H9 (cell line): ENCODE data around the gene RND3. TPM values are rescaled to one million over a fixed set of nuclear protein-coding genes. Genes with fewer than 3 reads are reported as not detected.

Experiments used
- DNase-seq: peaks from one replicate; pipeline ENCODE4 v3.0.0-alpha.2; 2017
- H2AFZ ChIP-seq: one replicate; pipeline ENCODE4 v1.6.1; 2013; ENCODE audit warnings: mild to moderate bottlenecking, low read length, control low read depth, moderate library complexity
- H2AK5ac ChIP-seq: 2 replicates; pipeline ENCODE4 v1.6.1; 2013; ENCODE audit warnings: low read length, control low read depth, mixed read lengths; ENCODE audit not compliant: insufficient read length
- H2BK120ac ChIP-seq: one replicate; pipeline ENCODE4 v1.6.1; 2013; ENCODE audit warnings: low read depth, mild to moderate bottlenecking, low read length, control low read depth, inconsistent platforms; ENCODE audit not compliant: poor library complexity, severe bottlenecking
- H2BK12ac ChIP-seq: 2 replicates; pipeline ENCODE4 v1.6.1; 2013; ENCODE audit warnings: low read length, control low read depth, mixed read lengths, low read depth; ENCODE audit not compliant: insufficient read length
- H2BK15ac ChIP-seq: 2 replicates; pipeline ENCODE4 v1.6.1; 2013; ENCODE audit warnings: low read depth, low read length, control low read depth
- H2BK20ac ChIP-seq: one replicate; pipeline ENCODE4 v1.6.1; 2013; ENCODE audit warnings: low read depth, mild to moderate bottlenecking, low read length, control low read depth, inconsistent platforms; ENCODE audit not compliant: poor library complexity, severe bottlenecking
- H2BK5ac ChIP-seq: 2 replicates; pipeline ENCODE4 v1.6.1; 2013; ENCODE audit warnings: low read length, control low read depth, mixed read lengths; ENCODE audit not compliant: insufficient read length
- H3K14ac ChIP-seq: 2 replicates; pipeline ENCODE4 v1.6.1; 2013; ENCODE audit warnings: low read length, control low read depth; ENCODE audit not compliant: insufficient read depth
- H3K18ac ChIP-seq: 2 replicates; pipeline ENCODE4 v1.6.1; 2013; ENCODE audit warnings: low read depth, mild to moderate bottlenecking, mixed read lengths, low read length, control low read depth; ENCODE audit not compliant: insufficient read length
- H3K23ac ChIP-seq: 2 replicates; pipeline ENCODE4 v1.6.1; 2013; ENCODE audit warnings: low read length, control low read depth, mixed read lengths, low read depth; ENCODE audit not compliant: insufficient read length
- H3K23me2 ChIP-seq: 2 replicates; pipeline ENCODE4 v1.6.1; 2013; ENCODE audit warnings: low read depth, mild to moderate bottlenecking, mixed read lengths, low read length, control low read depth; ENCODE audit not compliant: insufficient read length, poor library complexity, severe bottlenecking
- H3K27ac ChIP-seq: 2 replicates; pipeline ENCODE4 v1.5.1; 2013; ENCODE audit warnings: low read length, control low read depth, mixed read lengths, low read depth; ENCODE audit not compliant: insufficient read length
- H3K27me3 ChIP-seq: 2 replicates; pipeline ENCODE4 v1.6.1; 2013; ENCODE audit warnings: low read length, control low read depth, inconsistent platforms; ENCODE audit not compliant: insufficient read depth
- H3K4ac ChIP-seq: 2 replicates; pipeline ENCODE4 v1.6.1; 2013; ENCODE audit warnings: low read depth, mild to moderate bottlenecking, control low read depth, inconsistent platforms, low read length, moderate library complexity
- H3K4me1 ChIP-seq: 2 replicates; pipeline ENCODE4 v1.6.1; 2013; ENCODE audit warnings: low read length, control low read depth, inconsistent platforms; ENCODE audit not compliant: insufficient read depth
- H3K4me2 ChIP-seq: 2 replicates; pipeline ENCODE4 v1.6.1; 2013; ENCODE audit warnings: low read length, control low read depth, mixed read lengths; ENCODE audit not compliant: insufficient read length, insufficient read depth
- H3K56ac ChIP-seq: 2 replicates; pipeline ENCODE4 v1.6.1; 2013; ENCODE audit warnings: low read depth, mild to moderate bottlenecking, mixed read lengths, low read length, control low read depth; ENCODE audit not compliant: insufficient read length
- H3K79me1 ChIP-seq: 2 replicates; pipeline ENCODE4 v1.6.1; 2013; ENCODE audit warnings: low read depth, mild to moderate bottlenecking, moderate library complexity, low read length, control low read depth, inconsistent platforms; ENCODE audit not compliant: insufficient read depth, poor library complexity, severe bottlenecking
- H3K79me2 ChIP-seq: 2 replicates; pipeline ENCODE4 v1.6.1; 2013; ENCODE audit warnings: low read length, control low read depth, inconsistent platforms; ENCODE audit not compliant: insufficient read depth
- H3K9ac ChIP-seq: 2 replicates; pipeline ENCODE4 v1.6.1; 2013; ENCODE audit warnings: low read length, control low read depth, mixed read lengths; ENCODE audit not compliant: insufficient read length; ENCODE audit errors: extremely low read depth
- H3K9me3 ChIP-seq: one replicate; pipeline ENCODE4 v1.6.1; 2013; ENCODE audit warnings: low read depth, low read length, inconsistent platforms; ENCODE audit not compliant: control insufficient read depth
- H3T11ph ChIP-seq: one replicate; pipeline ENCODE4 v1.6.1; 2013; ENCODE audit warnings: mild to moderate bottlenecking, low read length, control low read depth, inconsistent platforms
- H4K20me1 ChIP-seq: one replicate; pipeline ENCODE4 v1.6.1; 2013; ENCODE audit not compliant: control insufficient read depth, insufficient read length, insufficient read depth
- H4K5ac ChIP-seq: 2 replicates; pipeline ENCODE4 v1.6.1; 2013; ENCODE audit warnings: low read depth, mild to moderate bottlenecking, mixed read lengths, low read length, control low read depth; ENCODE audit not compliant: insufficient read length
- H4K8ac ChIP-seq: replicated peaks from 2 replicates; pipeline ENCODE4 v1.6.1; 2013; ENCODE audit warnings: low read length, control low read depth, mixed read lengths, low read depth; ENCODE audit not compliant: insufficient read length
- H4K91ac ChIP-seq: 2 replicates; pipeline ENCODE4 v1.6.1; 2013; ENCODE audit warnings: low read depth, mild to moderate bottlenecking, moderate library complexity, mixed read lengths, low read length, control low read depth; ENCODE audit not compliant: insufficient read length
- H3K27ac Mint-ChIP-seq, 3 experiments: 2 replicates in 2 of 3; 3 replicates in 1 of 3; pipeline ENCODE4 v1.8.0; 2020 to 2021; ENCODE audit warnings: mixed read lengths in 3 of 3, mild to moderate bottlenecking in 1 of 3, moderate library complexity in 1 of 3
- H3K27me3 Mint-ChIP-seq: 2 replicates; pipeline ENCODE4 v1.8.0; 2021; ENCODE audit warnings: low read depth, mild to moderate bottlenecking, moderate library complexity, mixed read lengths
- H3K36me3 Mint-ChIP-seq, 3 experiments: 2 replicates in 2 of 3; 3 replicates in 1 of 3; pipeline ENCODE4 v1.8.0; 2020 to 2021; ENCODE audit warnings: low read depth in 3 of 3, mixed read lengths in 3 of 3; ENCODE audit not compliant: insufficient read depth in 1 of 3
- H3K4me1 Mint-ChIP-seq, 2 experiments: 2 replicates each; pipeline ENCODE4 v1.8.0; 2020; ENCODE audit warnings: mixed read lengths in 2 of 2
- H3K4me3 Mint-ChIP-seq, 2 experiments: 2 replicates in 1 of 2; 3 replicates in 1 of 2; pipeline ENCODE4 v1.8.0; 2020 to 2021; ENCODE audit warnings: mild to moderate bottlenecking in 2 of 2, mixed read lengths in 2 of 2, moderate library complexity in 1 of 2
- H3K9me3 Mint-ChIP-seq, 2 experiments: 2 replicates in 1 of 2; 3 replicates in 1 of 2; pipeline ENCODE4 v1.8.0; 2020; ENCODE audit warnings: mild to moderate bottlenecking in 2 of 2, mixed read lengths in 2 of 2, moderate library complexity in 1 of 2
- WGBS: extraction: QIAGEN DNeasy Blood & Tissue Kit; methylation state at CpG from one replicate; pipeline ENCODE4 v1.1.7; 2013; ENCODE audit warnings: missing lambda C conversion rate, low lambda C conversion rate, mixed read lengths; ENCODE audit not compliant: insufficient read length; ENCODE audit errors: extremely low coverage; 5-methylcytosine and 5-hydroxymethylcytosine counted together
- total RNA-seq: library from RNA; stranded (reverse); gene quantifications from 2 replicates; pipeline ENCODE4 v1.2.1, GENCODE V29; 2021
- TF ChIP-seq, protein P1 (sequence below): fragments of 200-600 bp; sonication (generic); conservative IDR thresholded peaks from 3 replicates; pipeline ENCODE4 v1.8.0; 2021; ENCODE audit warnings: antibody characterized with exemption, mild to moderate bottlenecking

The RND3 gene
- total RNA-seq, 1 experiment from 2014 or later = 62.6 TPM

- Mint-ChIP-seq H3K27ac (no peak overlapping the region), H3K4me1 (no peaks in the 10 kb centered on the region), H3K4me3 (no peak overlapping the region), H3K27me3 (no peaks in the 10 kb centered on the region), H3K36me3 (peaks cover 4 to 10% (median 4%) of the 10 kb centered on the region in 3 experiments; a peak in 5 of 7 replicates), H3K9me3 (peaks cover 5% of the 10 kb centered on the region in 2 experiments; a peak in 4 of 5 replicates)
- no peak overlapping the region for H4K5ac ChIP-seq
- H4K8ac ChIP-seq = no peak overlapping the region
- H3T11ph ChIP-seq = no peak overlapping the region
- H3K56ac ChIP-seq = no peak overlapping the region
- no peak overlapping the region for H2AFZ ChIP-seq
- no peak for DNase-seq
- H3K27ac ChIP-seq = no peak overlapping the region
- no peak overlapping the region for H3K18ac ChIP-seq
- H3K4me2 ChIP-seq = no peak overlapping the region
- H2BK20ac ChIP-seq = no peak overlapping the region
- H4K91ac ChIP-seq = no peak overlapping the region
- WGBS = no CpG with 5 or more reads among the region's 2 CpGs
- TF ChIP-seq, protein P1, sequence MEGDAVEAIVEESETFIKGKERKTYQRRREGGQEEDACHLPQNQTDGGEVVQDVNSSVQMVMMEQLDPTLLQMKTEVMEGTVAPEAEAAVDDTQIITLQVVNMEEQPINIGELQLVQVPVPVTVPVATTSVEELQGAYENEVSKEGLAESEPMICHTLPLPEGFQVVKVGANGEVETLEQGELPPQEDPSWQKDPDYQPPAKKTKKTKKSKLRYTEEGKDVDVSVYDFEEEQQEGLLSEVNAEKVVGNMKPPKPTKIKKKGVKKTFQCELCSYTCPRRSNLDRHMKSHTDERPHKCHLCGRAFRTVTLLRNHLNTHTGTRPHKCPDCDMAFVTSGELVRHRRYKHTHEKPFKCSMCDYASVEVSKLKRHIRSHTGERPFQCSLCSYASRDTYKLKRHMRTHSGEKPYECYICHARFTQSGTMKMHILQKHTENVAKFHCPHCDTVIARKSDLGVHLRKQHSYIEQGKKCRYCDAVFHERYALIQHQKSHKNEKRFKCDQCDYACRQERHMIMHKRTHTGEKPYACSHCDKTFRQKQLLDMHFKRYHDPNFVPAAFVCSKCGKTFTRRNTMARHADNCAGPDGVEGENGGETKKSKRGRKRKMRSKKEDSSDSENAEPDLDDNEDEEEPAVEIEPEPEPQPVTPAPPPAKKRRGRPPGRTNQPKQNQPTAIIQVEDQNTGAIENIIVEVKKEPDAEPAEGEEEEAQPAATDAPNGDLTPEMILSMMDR = no peak
- H2BK5ac ChIP-seq = no peak overlapping the region
- no peak overlapping the region for H2BK120ac ChIP-seq
- no peak overlapping the region for H3K23ac ChIP-seq
- H3K14ac ChIP-seq = no peak overlapping the region
- no peak overlapping the region for H2BK12ac ChIP-seq
- no peaks in the 10 kb centered on the region for H3K4me1 ChIP-seq
- no peak overlapping the region for H3K4ac ChIP-seq
- no peaks in the 10 kb centered on the region for H3K79me1 ChIP-seq
- no peaks in the 10 kb centered on the region for H4K20me1 ChIP-seq
- H2AK5ac ChIP-seq = no peak overlapping the region
- H2BK15ac ChIP-seq = no peak overlapping the region
- no peaks in the 10 kb centered on the region for H3K23me2 ChIP-seq
- H3K9ac ChIP-seq = no peak overlapping the region
- H3K79me2 ChIP-seq = no peaks in the 10 kb centered on the region
- no peaks in the 10 kb centered on the region for H3K27me3 ChIP-seq
- no peaks in the 10 kb centered on the region for H3K9me3 ChIP-seq
Measured at GRCh38 chr2:150441226-150441625, 46.2 kb downstream of the RND3 start.
